WTC11 (cell line): Measurements from ENCODE around the gene C17orf100. TPM values are rescaled to one million over a fixed set of nuclear protein-coding genes. Genes with fewer than 3 reads are reported as not detected.

Experiments used
- ATAC-seq: fragments of 200-7000 bp; cut with Tn5 transposase; 2 replicates; pipeline ENCODE4 v1.10.0; 2021; ENCODE audit warnings: mild to moderate bottlenecking, moderate library complexity
- CTCF ChIA-PET: fragments of 300-600 bp; sonication (Branson Sonifier 250); formaldehyde crosslinking; loops from one replicate; lab custom pipeline; 2021; ENCODE audit warnings: antibody characterized with exemption; lab: Charles Lee
- POLR2A ChIA-PET: fragments of 350-600 bp; sonication (Branson Sonifier 250); formaldehyde crosslinking; loops from one replicate; lab custom pipeline; 2021; ENCODE audit warnings: antibody characterized with exemption; lab: Charles Lee
- DNase-seq: peaks from one replicate; pipeline ENCODE4 v3.0.0; 2021; ENCODE audit warnings: low spot score
- H3K27ac Mint-ChIP-seq: 2 replicates; pipeline ENCODE4 v1.8.0; 2021; ENCODE audit warnings: mixed read lengths
- H3K27me3 Mint-ChIP-seq: 2 replicates; pipeline ENCODE4 v1.8.0; 2021; ENCODE audit warnings: low read depth, mild to moderate bottlenecking, moderate library complexity, mixed read lengths
- H3K36me3 Mint-ChIP-seq: 2 replicates; pipeline ENCODE4 v1.8.0; 2021; ENCODE audit warnings: mixed read lengths
- H3K4me1 Mint-ChIP-seq: 2 replicates; pipeline ENCODE4 v1.8.0; 2022; ENCODE audit warnings: mixed read lengths
- H3K4me3 Mint-ChIP-seq: 2 replicates; pipeline ENCODE4 v1.8.0; 2021; ENCODE audit warnings: mild to moderate bottlenecking, moderate library complexity, mixed read lengths
- H3K9me3 Mint-ChIP-seq: 2 replicates; pipeline ENCODE4 v1.8.0; 2021; ENCODE audit warnings: mixed read lengths
- ELF4 ChIP-seq: sonication (generic); formaldehyde crosslinking; IDR thresholded peaks from 2 replicates; pipeline ENCODE4 v1.8.1; 2022; ENCODE audit warnings: low read depth, mild to moderate bottlenecking, moderate library complexity, missing genetic modification reagents
- FOXJ3 ChIP-seq: sonication (generic); formaldehyde crosslinking; IDR thresholded peaks from 2 replicates; pipeline ENCODE4 v1.9.0; 2021; ENCODE audit warnings: missing genetic modification reagents, mild to moderate bottlenecking, borderline replicate concordance
- GABPB1 ChIP-seq: sonication (generic); formaldehyde crosslinking; IDR thresholded peaks from 2 replicates; pipeline ENCODE4 v1.8.1; 2023; ENCODE audit warnings: mild to moderate bottlenecking, missing genetic modification reagents
- GRHL2 ChIP-seq: fragments of 250-450 bp; sonication (Bioruptor Pico); IDR thresholded peaks from 2 replicates; pipeline ENCODE4 v1.8.0; 2022; ENCODE audit warnings: mild to moderate bottlenecking, moderate library complexity; ENCODE audit not compliant: insufficient replicate concordance, severe bottlenecking
- HMGA2 ChIP-seq: fragments of 250-450 bp; sonication (Bioruptor Pico); IDR thresholded peaks from 2 replicates; pipeline ENCODE4 v1.4.0; 2021; ENCODE audit warnings: mild to moderate bottlenecking, moderate library complexity
- IRF2 ChIP-seq: sonication (generic); formaldehyde crosslinking; IDR thresholded peaks from 2 replicates; pipeline ENCODE4 v1.8.0; 2022; ENCODE audit warnings: low read depth, missing genetic modification reagents, borderline replicate concordance
- MYBL2 ChIP-seq: sonication (generic); formaldehyde crosslinking; IDR thresholded peaks from 2 replicates; pipeline ENCODE4 v1.8.1; 2023; ENCODE audit warnings: mild to moderate bottlenecking, moderate library complexity, missing genetic modification reagents
- NFE2L1 ChIP-seq: sonication (generic); formaldehyde crosslinking; IDR thresholded peaks from 2 replicates; pipeline ENCODE4 v1.8.1; 2023; ENCODE audit warnings: missing genetic modification reagents
- NR3C1 ChIP-seq: sonication (generic); formaldehyde crosslinking; conservative IDR thresholded peaks from 2 replicates; pipeline ENCODE4 v1.8.1; 2023; ENCODE audit warnings: low read depth, mild to moderate bottlenecking, missing genetic modification reagents
- OVOL2 ChIP-seq: fragments of 250-450 bp; sonication (Bioruptor Pico); IDR thresholded peaks from 2 replicates; pipeline ENCODE4 v1.9.0; 2021; ENCODE audit warnings: mild to moderate bottlenecking, borderline replicate concordance
- RELA ChIP-seq: sonication (generic); formaldehyde crosslinking; IDR thresholded peaks from 2 replicates; pipeline ENCODE4 v1.8.1; 2022; ENCODE audit warnings: missing genetic modification reagents, mild to moderate bottlenecking, borderline replicate concordance
- SMAD3 ChIP-seq: sonication (generic); formaldehyde crosslinking; IDR thresholded peaks from 2 replicates; pipeline ENCODE4 v1.8.0; 2022; ENCODE audit warnings: missing genetic modification reagents, mild to moderate bottlenecking, borderline replicate concordance
- TCF7 ChIP-seq: sonication (generic); formaldehyde crosslinking; IDR thresholded peaks from 2 replicates; pipeline ENCODE4 v1.8.0; 2022; ENCODE audit warnings: mild to moderate bottlenecking, low read depth, missing genetic modification reagents, moderate library complexity
- ZNF138 ChIP-seq: sonication (generic); formaldehyde crosslinking; conservative IDR thresholded peaks from 2 replicates; pipeline ENCODE4 v1.8.1; 2022; ENCODE audit warnings: mild to moderate bottlenecking, moderate library complexity, missing genetic modification reagents
- ZNF263 ChIP-seq: sonication (generic); formaldehyde crosslinking; IDR thresholded peaks from 2 replicates; pipeline ENCODE4 v1.8.1; 2022; ENCODE audit warnings: low read depth, mild to moderate bottlenecking, moderate library complexity, missing genetic modification reagents
- ZNF317 ChIP-seq: sonication (generic); formaldehyde crosslinking; IDR thresholded peaks from 2 replicates; pipeline ENCODE4 v1.8.1; 2023; ENCODE audit warnings: low read depth, mild to moderate bottlenecking, moderate library complexity, missing genetic modification reagents, borderline replicate concordance
- ZNF423 ChIP-seq: fragments of 250-450 bp; sonication (Bioruptor Pico); IDR thresholded peaks from 2 replicates; pipeline ENCODE4 v2.1.2; 2022; ENCODE audit warnings: mild to moderate bottlenecking, moderate library complexity
- total RNA-seq: library from RNA; stranded (reverse); gene quantifications from 3 replicates; pipeline ENCODE4 v1.2.3, GENCODE V29; 2021
- TF ChIP-seq, protein P1 (sequence below): sonication (generic); formaldehyde crosslinking; IDR thresholded peaks from 2 replicates; pipeline ENCODE4 v1.8.1; 2023; ENCODE audit warnings: mild to moderate bottlenecking, missing genetic modification reagents, borderline replicate concordance
- TF ChIP-seq, protein P2 (sequence below): fragments of 250-450 bp; sonication (Bioruptor Pico); IDR thresholded peaks from 2 replicates; pipeline ENCODE4 v1.9.0; 2021; ENCODE audit warnings: moderate library complexity, mild to moderate bottlenecking, inconsistent platforms, borderline replicate concordance
- TF ChIP-seq, protein P3 (sequence below): sonication (generic); formaldehyde crosslinking; IDR thresholded peaks from 2 replicates; pipeline ENCODE4 v1.8.1; 2023; ENCODE audit warnings: mild to moderate bottlenecking, missing genetic modification reagents, moderate library complexity
- TF ChIP-seq, protein P4 (sequence below): sonication (generic); formaldehyde crosslinking; IDR thresholded peaks from 2 replicates; pipeline ENCODE4 v1.8.1; 2022; ENCODE audit warnings: mild to moderate bottlenecking, missing genetic modification reagents, moderate library complexity, borderline replicate concordance
- TF ChIP-seq, protein P5 (sequence below): sonication (generic); formaldehyde crosslinking; IDR thresholded peaks from 2 replicates; pipeline ENCODE4 v1.8.0; 2023; ENCODE audit warnings: missing genetic modification reagents, mild to moderate bottlenecking, borderline replicate concordance

C17orf100 gene
- total RNA-seq, 1 experiment from 2014 or later = 2.7 TPM

DNA sequence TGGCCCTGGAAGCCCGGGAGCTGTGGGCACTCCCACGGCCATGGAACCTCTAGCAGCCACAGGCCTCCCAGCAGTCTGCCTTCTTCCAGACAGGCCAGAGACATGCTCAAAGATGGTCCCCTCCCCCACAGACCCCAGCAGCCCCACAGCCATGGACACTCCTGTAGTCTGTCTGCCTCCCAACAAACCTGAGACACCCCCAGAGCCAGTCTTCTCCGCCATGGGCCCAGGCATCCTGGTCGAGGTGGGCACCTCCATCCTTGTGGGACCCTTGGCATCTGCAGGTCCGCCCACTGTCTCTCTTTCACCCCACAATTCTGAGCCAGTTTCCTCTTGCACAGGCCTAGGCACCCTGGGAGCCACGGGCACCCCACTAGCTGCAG, 14.1 kb upstream of the C17orf100 start (continued):
- TF ChIP-seq, protein P1, sequence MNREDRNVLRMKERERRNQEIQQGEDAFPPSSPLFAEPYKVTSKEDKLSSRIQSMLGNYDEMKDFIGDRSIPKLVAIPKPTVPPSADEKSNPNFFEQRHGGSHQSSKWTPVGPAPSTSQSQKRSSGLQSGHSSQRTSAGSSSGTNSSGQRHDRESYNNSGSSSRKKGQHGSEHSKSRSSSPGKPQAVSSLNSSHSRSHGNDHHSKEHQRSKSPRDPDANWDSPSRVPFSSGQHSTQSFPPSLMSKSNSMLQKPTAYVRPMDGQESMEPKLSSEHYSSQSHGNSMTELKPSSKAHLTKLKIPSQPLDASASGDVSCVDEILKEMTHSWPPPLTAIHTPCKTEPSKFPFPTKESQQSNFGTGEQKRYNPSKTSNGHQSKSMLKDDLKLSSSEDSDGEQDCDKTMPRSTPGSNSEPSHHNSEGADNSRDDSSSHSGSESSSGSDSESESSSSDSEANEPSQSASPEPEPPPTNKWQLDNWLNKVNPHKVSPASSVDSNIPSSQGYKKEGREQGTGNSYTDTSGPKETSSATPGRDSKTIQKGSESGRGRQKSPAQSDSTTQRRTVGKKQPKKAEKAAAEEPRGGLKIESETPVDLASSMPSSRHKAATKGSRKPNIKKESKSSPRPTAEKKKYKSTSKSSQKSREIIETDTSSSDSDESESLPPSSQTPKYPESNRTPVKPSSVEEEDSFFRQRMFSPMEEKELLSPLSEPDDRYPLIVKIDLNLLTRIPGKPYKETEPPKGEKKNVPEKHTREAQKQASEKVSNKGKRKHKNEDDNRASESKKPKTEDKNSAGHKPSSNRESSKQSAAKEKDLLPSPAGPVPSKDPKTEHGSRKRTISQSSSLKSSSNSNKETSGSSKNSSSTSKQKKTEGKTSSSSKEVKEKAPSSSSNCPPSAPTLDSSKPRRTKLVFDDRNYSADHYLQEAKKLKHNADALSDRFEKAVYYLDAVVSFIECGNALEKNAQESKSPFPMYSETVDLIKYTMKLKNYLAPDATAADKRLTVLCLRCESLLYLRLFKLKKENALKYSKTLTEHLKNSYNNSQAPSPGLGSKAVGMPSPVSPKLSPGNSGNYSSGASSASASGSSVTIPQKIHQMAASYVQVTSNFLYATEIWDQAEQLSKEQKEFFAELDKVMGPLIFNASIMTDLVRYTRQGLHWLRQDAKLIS (CRISPR knock-in tag) = no peak
- TF ChIP-seq NR3C1 (CRISPR knock-in tag) (no peak), NFE2L1 (no peak), FOXJ3 (CRISPR knock-in tag) (no peak), OVOL2 (CRISPR knock-in tag) (no peak), RELA (CRISPR knock-in tag) (no peak), IRF2 (CRISPR knock-in tag) (no peak), ZNF423 (CRISPR knock-in tag) (no peak)
- TF ChIP-seq, protein P2, sequence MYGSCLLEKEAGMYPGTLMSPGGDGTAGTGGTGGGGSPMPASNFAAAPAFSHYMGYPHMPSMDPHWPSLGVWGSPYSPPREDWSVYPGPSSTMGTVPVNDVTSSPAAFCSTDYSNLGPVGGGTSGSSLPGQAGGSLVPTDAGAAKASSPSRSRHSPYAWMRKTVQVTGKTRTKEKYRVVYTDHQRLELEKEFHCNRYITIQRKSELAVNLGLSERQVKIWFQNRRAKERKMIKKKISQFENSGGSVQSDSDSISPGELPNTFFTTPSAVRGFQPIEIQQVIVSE = no peak
- TF ChIP-seq, protein P3, sequence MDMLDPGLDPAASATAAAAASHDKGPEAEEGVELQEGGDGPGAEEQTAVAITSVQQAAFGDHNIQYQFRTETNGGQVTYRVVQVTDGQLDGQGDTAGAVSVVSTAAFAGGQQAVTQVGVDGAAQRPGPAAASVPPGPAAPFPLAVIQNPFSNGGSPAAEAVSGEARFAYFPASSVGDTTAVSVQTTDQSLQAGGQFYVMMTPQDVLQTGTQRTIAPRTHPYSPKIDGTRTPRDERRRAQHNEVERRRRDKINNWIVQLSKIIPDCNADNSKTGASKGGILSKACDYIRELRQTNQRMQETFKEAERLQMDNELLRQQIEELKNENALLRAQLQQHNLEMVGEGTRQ (CRISPR knock-in tag) = no peak
- TF ChIP-seq, protein P4, sequence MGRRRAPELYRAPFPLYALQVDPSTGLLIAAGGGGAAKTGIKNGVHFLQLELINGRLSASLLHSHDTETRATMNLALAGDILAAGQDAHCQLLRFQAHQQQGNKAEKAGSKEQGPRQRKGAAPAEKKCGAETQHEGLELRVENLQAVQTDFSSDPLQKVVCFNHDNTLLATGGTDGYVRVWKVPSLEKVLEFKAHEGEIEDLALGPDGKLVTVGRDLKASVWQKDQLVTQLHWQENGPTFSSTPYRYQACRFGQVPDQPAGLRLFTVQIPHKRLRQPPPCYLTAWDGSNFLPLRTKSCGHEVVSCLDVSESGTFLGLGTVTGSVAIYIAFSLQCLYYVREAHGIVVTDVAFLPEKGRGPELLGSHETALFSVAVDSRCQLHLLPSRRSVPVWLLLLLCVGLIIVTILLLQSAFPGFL (CRISPR knock-in tag) = no peak

DNA sequence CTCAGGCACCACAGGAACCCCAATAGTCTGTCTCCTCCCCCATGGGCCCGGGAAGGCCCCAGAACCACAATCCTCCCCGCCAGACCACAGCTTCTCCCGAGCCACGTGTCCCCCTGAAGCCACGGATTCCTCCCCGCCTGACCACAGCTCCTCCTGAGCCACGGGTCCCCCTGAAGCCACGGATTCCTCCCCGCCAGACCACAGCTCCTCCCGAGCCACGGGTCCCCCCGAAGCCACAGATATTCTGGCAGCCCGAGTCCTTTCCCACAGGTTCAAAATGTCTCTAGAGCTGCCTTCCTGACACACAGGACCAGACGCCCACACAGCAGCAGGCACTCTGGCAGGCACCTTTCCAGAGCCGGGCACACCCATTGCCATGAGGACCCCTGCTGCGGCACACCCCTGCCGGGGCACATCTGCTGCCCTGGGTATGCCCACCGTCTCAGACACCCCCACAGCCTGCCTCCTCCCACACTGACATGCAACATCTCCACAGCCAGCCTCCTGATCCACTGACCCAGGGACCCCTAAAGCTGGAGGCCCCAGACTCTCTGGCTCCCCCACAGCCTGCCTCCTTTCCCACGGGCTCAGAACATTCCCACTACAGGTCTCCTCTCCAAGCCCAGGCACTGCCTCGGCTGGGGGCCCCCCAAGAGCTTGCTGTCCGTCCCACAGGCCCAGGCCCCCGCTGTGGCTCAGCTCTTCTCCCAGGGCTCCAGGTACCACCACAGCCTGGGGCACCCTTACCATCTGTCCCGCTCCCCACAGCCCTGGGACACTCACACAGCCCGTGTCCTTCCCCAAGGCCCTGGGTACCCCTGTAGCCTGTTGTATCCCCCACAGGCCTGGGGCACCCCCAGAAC, 13.3 kb upstream of the C17orf100 start:
- H3K27ac Mint-ChIP-seq = no peak overlapping the region; the same call in 1 of the 2 replicates
- ATAC-seq = no peak
- H3K4me1 Mint-ChIP-seq = peaks cover 23% of the 10 kb centered on the region
- H3K4me3 Mint-ChIP-seq = peak overlapping the region; percentile 37; the same call in 1 of the 2 replicates
- ChIA-PET POLR2A (no interaction called here), CTCF (interaction anchor here (0.5 to 2.4 kb wide), 3 partner anchors 10 to 1132 kb away, joined by 3 to 5 read pairs (median 4); no protein-coding TSS in a partner anchor)
- H3K9me3 Mint-ChIP-seq = no peaks in the 10 kb centered on the region; the same call in 1 of the 2 replicates
- no peaks in the 10 kb centered on the region for H3K27me3 Mint-ChIP-seq
- DNase-seq = no peak
- peaks cover 26% of the 10 kb centered on the region for H3K36me3 Mint-ChIP-seq
- TF ChIP-seq GABPB1 (CRISPR knock-in tag) = no peak
- TF ChIP-seq, protein P4 (CRISPR knock-in tag) = no peak
- TF ChIP-seq ZNF263 (CRISPR knock-in tag) = no peak
- TF ChIP-seq SMAD3 (CRISPR knock-in tag) = no peak
- TF ChIP-seq GRHL2 (CRISPR knock-in tag) = no peak
- TF ChIP-seq MYBL2 = no peak
- TF ChIP-seq ZNF138 (CRISPR knock-in tag) = no peak
- TF ChIP-seq HMGA2 (CRISPR knock-in tag) = no peak
- TF ChIP-seq TCF7 = no peak
- no peak for TF ChIP-seq ELF4 (CRISPR knock-in tag)
- no peak for TF ChIP-seq ZNF317
- TF ChIP-seq, protein P5, sequence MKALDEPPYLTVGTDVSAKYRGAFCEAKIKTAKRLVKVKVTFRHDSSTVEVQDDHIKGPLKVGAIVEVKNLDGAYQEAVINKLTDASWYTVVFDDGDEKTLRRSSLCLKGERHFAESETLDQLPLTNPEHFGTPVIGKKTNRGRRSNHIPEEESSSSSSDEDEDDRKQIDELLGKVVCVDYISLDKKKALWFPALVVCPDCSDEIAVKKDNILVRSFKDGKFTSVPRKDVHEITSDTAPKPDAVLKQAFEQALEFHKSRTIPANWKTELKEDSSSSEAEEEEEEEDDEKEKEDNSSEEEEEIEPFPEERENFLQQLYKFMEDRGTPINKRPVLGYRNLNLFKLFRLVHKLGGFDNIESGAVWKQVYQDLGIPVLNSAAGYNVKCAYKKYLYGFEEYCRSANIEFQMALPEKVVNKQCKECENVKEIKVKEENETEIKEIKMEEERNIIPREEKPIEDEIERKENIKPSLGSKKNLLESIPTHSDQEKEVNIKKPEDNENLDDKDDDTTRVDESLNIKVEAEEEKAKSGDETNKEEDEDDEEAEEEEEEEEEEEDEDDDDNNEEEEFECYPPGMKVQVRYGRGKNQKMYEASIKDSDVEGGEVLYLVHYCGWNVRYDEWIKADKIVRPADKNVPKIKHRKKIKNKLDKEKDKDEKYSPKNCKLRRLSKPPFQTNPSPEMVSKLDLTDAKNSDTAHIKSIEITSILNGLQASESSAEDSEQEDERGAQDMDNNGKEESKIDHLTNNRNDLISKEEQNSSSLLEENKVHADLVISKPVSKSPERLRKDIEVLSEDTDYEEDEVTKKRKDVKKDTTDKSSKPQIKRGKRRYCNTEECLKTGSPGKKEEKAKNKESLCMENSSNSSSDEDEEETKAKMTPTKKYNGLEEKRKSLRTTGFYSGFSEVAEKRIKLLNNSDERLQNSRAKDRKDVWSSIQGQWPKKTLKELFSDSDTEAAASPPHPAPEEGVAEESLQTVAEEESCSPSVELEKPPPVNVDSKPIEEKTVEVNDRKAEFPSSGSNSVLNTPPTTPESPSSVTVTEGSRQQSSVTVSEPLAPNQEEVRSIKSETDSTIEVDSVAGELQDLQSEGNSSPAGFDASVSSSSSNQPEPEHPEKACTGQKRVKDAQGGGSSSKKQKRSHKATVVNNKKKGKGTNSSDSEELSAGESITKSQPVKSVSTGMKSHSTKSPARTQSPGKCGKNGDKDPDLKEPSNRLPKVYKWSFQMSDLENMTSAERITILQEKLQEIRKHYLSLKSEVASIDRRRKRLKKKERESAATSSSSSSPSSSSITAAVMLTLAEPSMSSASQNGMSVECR (CRISPR knock-in tag) = no peak
